K562 (cell line): ENCODE data around the gene NFKB2. TPM values are rescaled to one million over a fixed set of nuclear protein-coding genes. Genes with fewer than 3 reads are reported as not detected.

Experiments
- CBFA2T2 ChIP-seq: fragments of 450-650 bp; conservative IDR thresholded peaks from 2 replicates; pipeline ENCODE4 v1.6.1; 2017; ENCODE audit warnings: mild to moderate bottlenecking
- CBX5 ChIP-seq: IDR thresholded peaks from 2 replicates; pipeline ENCODE4 v1.6.1; 2014; ENCODE audit warnings: low read depth, borderline replicate concordance
- COPS2 ChIP-seq: fragments of 450-650 bp; conservative IDR thresholded peaks from 2 replicates; pipeline ENCODE4 v1.6.1; 2016; ENCODE audit warnings: mild to moderate bottlenecking, moderate library complexity
- HNRNPH1 ChIP-seq: fragments of 200-400 bp; formaldehyde crosslinking; optimal IDR thresholded peaks from 2 replicates; pipeline ENCODE3; 2017; ENCODE audit warnings: low read depth, mild to moderate bottlenecking, low read length, moderate library complexity
- MAFF ChIP-seq: IDR thresholded peaks from 2 replicates; pipeline ENCODE4 v1.6.1; 2012; ENCODE audit warnings: low read length, improper control_type of control experiment
- MXI1 ChIP-seq: IDR thresholded peaks from 2 replicates; pipeline ENCODE4 v1.6.1; 2011; ENCODE audit warnings: low read depth, mild to moderate bottlenecking, improper control_type of control experiment, low read length
- STAT5B ChIP-seq: fragments of 250-450 bp; sonication (Bioruptor Pico); IDR thresholded peaks from 2 replicates; pipeline ENCODE4 v1.8.0; 2021; ENCODE audit warnings: mild to moderate bottlenecking, inconsistent platforms
- ZNF696 ChIP-seq: fragments of 250-450 bp; sonication (Bioruptor Pico); conservative IDR thresholded peaks from 2 replicates; pipeline ENCODE4 v1.4.0; 2020; ENCODE audit warnings: mild to moderate bottlenecking, moderate library complexity
- polyA plus RNA-seq, 8 experiments: library from polyadenylated mRNA; depleted of rRNA in 4 of 8; stranded (reverse) in 5 of 8; unstranded in 3 of 8; fragments of >200 nt; fragmentation: Nextera tagmentation in 2 of 8; fragmentation: Illumina TruSeq in 1 of 8; extraction: Ambion mirVana in 2 of 8; extraction: Trizol in 1 of 8; gene quantifications; 2 replicates each; pipeline versions ENCODE4 v1.2.1 to v1.2.3, GENCODE V29; 2011 to 2014; ENCODE audit warnings: inconsistent platforms in 1 of 8, missing spikeins in 1 of 8
- total RNA-seq, 7 experiments: library from RNA; depleted of rRNA in 6 of 7; stranded (reverse); fragments of >200 nt in 6 of 7; fragmentation: Illumina TruSeq in 2 of 7; extraction: Trizol in 2 of 7; gene quantifications; 2 replicates each; pipeline versions ENCODE4 v1.2.1 to v1.2.3, GENCODE V29; 2011 to 2021; ENCODE audit warnings: low replicate concordance in 1 of 7
- TF ChIP-seq, protein P1 (sequence below), 2 experiments: IDR thresholded peaks; 2 replicates each; pipeline ENCODE4 v1.6.1; 2011; ENCODE audit warnings: borderline replicate concordance in 1 of 2, control low read depth in 1 of 2, low read depth in 1 of 2, low read length in 1 of 2, mild to moderate bottlenecking in 1 of 2, mixed read lengths in 1 of 2, moderate library complexity in 1 of 2; ENCODE audit not compliant: insufficient read depth in 1 of 2, insufficient read length in 1 of 2, poor library complexity in 1 of 2, severe bottlenecking in 1 of 2; ENCODE audit errors: extremely low read depth in 1 of 2
- TF ChIP-seq, protein P2 (sequence below): IDR thresholded peaks from 3 replicates; pipeline ENCODE4 v1.6.1; 2011; ENCODE audit warnings: borderline replicate concordance, mild to moderate bottlenecking; ENCODE audit not compliant: insufficient read length, insufficient read depth
- TF ChIP-seq, protein P3 (sequence below): fragments of 250-450 bp; sonication (Bioruptor Pico); IDR thresholded peaks from 2 replicates; pipeline ENCODE4 v1.5.0; 2021
- TF ChIP-seq, protein P4 (sequence below): fragments of 250-450 bp; sonication (Bioruptor Pico); IDR thresholded peaks from 2 replicates; pipeline ENCODE4 v1.8.0; 2021; ENCODE audit warnings: mild to moderate bottlenecking, moderate library complexity
- TF ChIP-seq, protein P5 (sequence below): sonication (generic); IDR thresholded peaks from 2 replicates; pipeline ENCODE4 v1.6.1; 2016

Gene NFKB2
- total and polyA plus RNA-seq, 9 of the 15 experiments (the other 6 are each of a cell fraction or from before 2014, with no cell fraction given) = 0.07 to 20.3 (median 7.9) TPM

DNA sequence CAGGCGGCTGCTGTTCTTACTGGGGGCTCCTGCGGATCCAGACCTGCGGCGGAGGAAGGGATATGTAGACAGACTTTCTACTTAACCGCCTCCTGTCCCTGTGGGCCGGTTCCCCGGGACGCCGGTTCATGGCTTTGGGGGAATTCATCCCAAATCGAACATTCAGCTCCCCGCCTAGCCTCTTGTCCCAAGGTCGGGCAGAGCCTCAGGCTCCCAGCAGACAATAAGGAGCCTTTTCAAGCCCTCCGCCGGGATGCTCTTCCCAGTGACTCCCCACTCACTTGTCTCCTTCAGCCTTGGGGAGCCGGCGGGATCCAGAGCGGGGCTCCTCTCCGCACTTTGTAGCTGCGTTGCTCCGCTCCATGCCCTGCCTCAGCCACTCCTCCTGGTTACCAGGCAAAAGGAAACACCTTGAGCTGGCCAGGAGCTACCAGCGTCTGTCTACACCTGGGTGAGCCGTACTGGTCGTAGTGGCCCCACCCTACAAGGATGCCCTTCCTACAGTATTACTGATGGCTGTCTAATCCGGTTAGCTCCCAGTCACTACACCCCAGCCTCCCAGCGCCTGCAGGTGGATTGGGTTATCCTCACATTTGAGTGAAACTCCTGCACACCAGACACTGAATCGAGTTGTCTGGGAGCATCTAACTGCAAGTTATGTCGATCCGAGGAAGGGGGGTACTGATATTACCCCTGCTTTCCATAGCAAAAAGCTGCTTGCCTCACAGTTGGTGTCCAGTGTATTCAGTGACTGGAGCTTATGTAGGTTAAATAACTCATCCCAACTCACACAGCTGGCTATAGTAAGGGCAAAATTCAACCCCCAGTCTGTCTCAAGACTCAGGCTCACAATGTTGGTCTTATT lies 55.8 kb downstream of the NFKB2 start, which contains the start of gene C10orf95 (continued):
- TF ChIP-seq, protein P1, sequence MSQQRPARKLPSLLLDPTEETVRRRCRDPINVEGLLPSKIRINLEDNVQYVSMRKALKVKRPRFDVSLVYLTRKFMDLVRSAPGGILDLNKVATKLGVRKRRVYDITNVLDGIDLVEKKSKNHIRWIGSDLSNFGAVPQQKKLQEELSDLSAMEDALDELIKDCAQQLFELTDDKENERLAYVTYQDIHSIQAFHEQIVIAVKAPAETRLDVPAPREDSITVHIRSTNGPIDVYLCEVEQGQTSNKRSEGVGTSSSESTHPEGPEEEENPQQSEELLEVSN (IDR thresholded peaks at IDR 0.05; ENCODE audit: borderline replicate concordance in 1 of 2, extremely low read depth in 1 of 2, insufficient read depth in 1 of 2, insufficient read length in 1 of 2, low read depth in 1 of 2, low read length in 1 of 2, poor library complexity in 1 of 2, severe bottlenecking in 1 of 2) = no peak
- TF ChIP-seq STAT5B (CRISPR knock-in tag) = no peak
- no peak for TF ChIP-seq MXI1
- TF ChIP-seq MAFF = no peak
- no peak for TF ChIP-seq HNRNPH1
- TF ChIP-seq COPS2 = no peak
- TF ChIP-seq CBX5 = no peak
- TF ChIP-seq, protein P2, sequence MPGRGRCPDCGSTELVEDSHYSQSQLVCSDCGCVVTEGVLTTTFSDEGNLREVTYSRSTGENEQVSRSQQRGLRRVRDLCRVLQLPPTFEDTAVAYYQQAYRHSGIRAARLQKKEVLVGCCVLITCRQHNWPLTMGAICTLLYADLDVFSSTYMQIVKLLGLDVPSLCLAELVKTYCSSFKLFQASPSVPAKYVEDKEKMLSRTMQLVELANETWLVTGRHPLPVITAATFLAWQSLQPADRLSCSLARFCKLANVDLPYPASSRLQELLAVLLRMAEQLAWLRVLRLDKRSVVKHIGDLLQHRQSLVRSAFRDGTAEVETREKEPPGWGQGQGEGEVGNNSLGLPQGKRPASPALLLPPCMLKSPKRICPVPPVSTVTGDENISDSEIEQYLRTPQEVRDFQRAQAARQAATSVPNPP = no peak
- no peak for TF ChIP-seq CBFA2T2
- TF ChIP-seq, protein P3, sequence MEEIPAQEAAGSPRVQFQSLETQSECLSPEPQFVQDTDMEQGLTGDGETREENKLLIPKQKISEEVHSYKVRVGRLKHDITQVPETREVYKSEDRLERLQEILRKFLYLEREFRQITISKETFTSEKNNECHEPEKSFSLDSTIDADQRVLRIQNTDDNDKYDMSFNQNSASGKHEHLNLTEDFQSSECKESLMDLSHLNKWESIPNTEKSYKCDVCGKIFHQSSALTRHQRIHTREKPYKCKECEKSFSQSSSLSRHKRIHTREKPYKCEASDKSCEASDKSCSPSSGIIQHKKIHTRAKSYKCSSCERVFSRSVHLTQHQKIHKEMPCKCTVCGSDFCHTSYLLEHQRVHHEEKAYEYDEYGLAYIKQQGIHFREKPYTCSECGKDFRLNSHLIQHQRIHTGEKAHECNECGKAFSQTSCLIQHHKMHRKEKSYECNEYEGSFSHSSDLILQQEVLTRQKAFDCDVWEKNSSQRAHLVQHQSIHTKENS (CRISPR knock-in tag) = no peak
- TF ChIP-seq, protein P4, sequence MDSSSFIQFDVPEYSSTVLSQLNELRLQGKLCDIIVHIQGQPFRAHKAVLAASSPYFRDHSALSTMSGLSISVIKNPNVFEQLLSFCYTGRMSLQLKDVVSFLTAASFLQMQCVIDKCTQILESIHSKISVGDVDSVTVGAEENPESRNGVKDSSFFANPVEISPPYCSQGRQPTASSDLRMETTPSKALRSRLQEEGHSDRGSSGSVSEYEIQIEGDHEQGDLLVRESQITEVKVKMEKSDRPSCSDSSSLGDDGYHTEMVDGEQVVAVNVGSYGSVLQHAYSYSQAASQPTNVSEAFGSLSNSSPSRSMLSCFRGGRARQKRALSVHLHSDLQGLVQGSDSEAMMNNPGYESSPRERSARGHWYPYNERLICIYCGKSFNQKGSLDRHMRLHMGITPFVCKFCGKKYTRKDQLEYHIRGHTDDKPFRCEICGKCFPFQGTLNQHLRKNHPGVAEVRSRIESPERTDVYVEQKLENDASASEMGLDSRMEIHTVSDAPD (CRISPR knock-in tag) = no peak
- TF ChIP-seq ZNF696 = no peak
- TF ChIP-seq, protein P5, sequence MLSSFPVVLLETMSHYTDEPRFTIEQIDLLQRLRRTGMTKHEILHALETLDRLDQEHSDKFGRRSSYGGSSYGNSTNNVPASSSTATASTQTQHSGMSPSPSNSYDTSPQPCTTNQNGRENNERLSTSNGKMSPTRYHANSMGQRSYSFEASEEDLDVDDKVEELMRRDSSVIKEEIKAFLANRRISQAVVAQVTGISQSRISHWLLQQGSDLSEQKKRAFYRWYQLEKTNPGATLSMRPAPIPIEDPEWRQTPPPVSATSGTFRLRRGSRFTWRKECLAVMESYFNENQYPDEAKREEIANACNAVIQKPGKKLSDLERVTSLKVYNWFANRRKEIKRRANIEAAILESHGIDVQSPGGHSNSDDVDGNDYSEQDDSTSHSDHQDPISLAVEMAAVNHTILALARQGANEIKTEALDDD = 0 out of 2 replicates have a peak, but pooled peaks have one; percentile 39
